ENCODE results near the gene SLFN12. TPM values are rescaled to one million over a fixed set of nuclear protein-coding genes. Genes with fewer than 3 reads are reported as not detected.

The SLFN12 gene
- total RNA-seq, 2 donors from 2014 or later = 10.4 to 25.3 TPM

DNA sequence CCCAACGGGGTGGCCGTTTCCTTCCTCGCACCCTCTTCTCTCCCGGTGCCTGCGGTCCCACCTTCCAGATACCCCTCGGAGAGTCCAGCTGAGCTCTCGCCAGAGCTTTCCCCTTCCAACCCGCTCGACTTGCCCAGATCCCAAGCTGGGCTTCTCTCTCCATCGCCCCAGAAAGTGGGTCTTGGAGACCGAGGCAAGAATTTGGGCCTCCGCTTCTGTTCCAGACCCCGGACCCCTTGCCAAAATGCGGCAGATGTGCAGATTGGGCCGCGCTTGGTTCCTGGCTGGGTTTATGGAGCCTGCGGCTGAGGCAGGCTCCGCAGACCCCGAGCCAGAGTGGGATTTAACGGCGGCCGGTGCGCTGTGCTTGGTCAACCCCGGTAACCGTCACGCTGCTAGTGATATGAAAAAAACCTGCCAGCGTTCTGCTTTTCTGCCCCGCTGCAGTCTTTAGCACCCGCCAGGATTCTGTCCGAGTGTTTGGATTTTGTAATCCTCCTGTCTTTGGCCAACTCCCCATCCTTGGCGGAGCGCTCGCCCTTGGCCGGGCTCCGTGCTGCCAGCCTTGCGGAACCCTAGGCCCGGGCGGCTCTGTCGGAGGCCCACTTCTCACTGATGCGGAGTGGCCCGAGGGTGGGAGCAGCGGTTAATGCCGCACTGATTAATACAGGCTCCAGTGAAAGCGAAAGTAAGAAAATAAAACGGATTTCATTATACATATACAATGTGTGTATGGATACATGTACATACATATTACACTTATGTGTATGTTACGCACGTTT is 58.1 kb downstream of the SLFN12 start:
- Histone ChIP-seq H3K36me3 (no peaks in the 10 kb centered on the region), H3K4me3 (peak overlapping the region; percentile 88), H3K27ac (peak overlapping the region; percentile 98 to 99), H3K27me3 (replicated peaks; ENCODE audit: insufficient read depth) (no peaks in the 10 kb centered on the region), H3K4me1 (ENCODE audit: control insufficient read depth in 1 of 2, low read depth in 2 of 2) (peaks cover 9 to 14% of the 10 kb centered on the region in 2 donors), H3K9me3 (no peaks in the 10 kb centered on the region)
- no peak for TF ChIP-seq CTCF (IDR thresholded peaks at IDR 0.05)
- peak; percentile 64 for ATAC-seq (ENCODE audit: insufficient number of reproducible peaks, low FRiP score, low read depth)
- DNase-seq (ENCODE audit: low spot score) = no peak

GRCh38 chr17:35373534-35373983 is 58.7 kb downstream of the SLFN12 start, which contains the start of gene SLFN11:
SLFN11 (minus strand) TSS chr17:35373621; CDS start chr17:35363807, 9,814 bp downstream.
- no peak for TF ChIP-seq CTCF (IDR thresholded peaks at IDR 0.05)
- peak within 1 kb of the TSS; percentile 88 for H3K4me3 ChIP-seq
- peaks cover 9 to 15% of the 10 kb centered on the region in 2 donors for H3K4me1 ChIP-seq (ENCODE audit: control insufficient read depth in 1 of 2, low read depth in 2 of 2)
- DNase-seq (ENCODE audit: low spot score) = peak; percentile 63
- H3K27ac ChIP-seq = peak within 1 kb of the TSS; percentile 98 to 99
- H3K27me3 ChIP-seq (replicated peaks; ENCODE audit: insufficient read depth) = no peaks in the 10 kb centered on the region
- no peaks in the 10 kb centered on the region for H3K36me3 ChIP-seq
- peak; percentile 92 for ATAC-seq (ENCODE audit: insufficient number of reproducible peaks, low FRiP score, low read depth)
- no peaks in the 10 kb centered on the region for H3K9me3 ChIP-seq

DNA sequence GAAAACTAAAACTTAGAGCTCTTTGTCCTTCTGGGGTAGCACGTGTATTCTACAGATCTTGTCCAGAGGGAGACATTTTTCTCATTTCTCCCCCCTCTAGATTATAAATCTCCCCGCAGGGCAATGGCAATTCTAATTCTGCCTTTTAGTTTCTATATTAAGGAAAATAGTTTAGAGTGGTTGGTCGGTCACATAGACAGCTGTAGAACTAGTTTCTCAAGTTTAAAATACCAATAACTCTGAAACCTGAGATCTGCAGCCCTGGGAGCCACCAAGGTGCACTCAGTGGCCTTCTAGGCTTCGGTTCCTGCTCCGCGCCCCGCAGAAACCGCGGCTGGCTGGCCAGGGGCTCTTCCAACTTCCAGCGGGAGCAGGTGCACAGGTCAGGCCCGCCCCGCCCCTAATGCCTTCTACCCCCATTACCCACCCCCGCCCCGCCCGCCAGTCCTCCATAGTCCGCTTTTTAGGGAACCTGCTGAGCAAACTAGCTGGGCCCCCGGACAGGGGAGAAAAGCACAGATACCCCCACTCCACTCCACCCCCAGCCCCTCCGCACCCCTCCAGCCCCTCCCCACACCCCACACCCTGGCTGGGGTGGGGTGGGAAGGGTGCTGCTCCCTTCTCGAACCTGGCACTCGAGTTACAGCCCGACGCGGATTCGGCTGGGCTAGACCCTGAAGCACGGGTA is 59.3 kb downstream of the SLFN12 start:
- DNase-seq (ENCODE audit: low spot score) (no peak), ATAC-seq (ENCODE audit: insufficient number of reproducible peaks, low FRiP score, low read depth) (no peak)
- Histone ChIP-seq H3K27me3 (replicated peaks; ENCODE audit: insufficient read depth) (no peaks in the 10 kb centered on the region), H3K27ac (peak overlapping the region; percentile 98 to 99), H3K9me3 (no peaks in the 10 kb centered on the region), H3K36me3 (no peaks in the 10 kb centered on the region), H3K4me3 (peak overlapping the region; percentile 88), H3K4me1 (ENCODE audit: control insufficient read depth in 1 of 2, low read depth in 2 of 2) (peaks cover 10 to 19% of the 10 kb centered on the region in 2 donors)
- no peak for TF ChIP-seq CTCF (IDR thresholded peaks at IDR 0.05)

- DNase-seq (ENCODE audit: low spot score) = no peak
- Histone ChIP-seq H3K36me3 (no peaks in the 10 kb centered on the region), H3K4me3 (peak overlapping the region; percentile 5), H3K4me1 (ENCODE audit: control insufficient read depth in 1 of 2, low read depth in 2 of 2) (peaks cover 15 to 19% of the 10 kb centered on the region in 2 donors), H3K27ac (no peak overlapping the region), H3K9me3 (no peaks in the 10 kb centered on the region), H3K27me3 (replicated peaks; ENCODE audit: insufficient read depth) (no peaks in the 10 kb centered on the region)
- ATAC-seq (ENCODE audit: insufficient number of reproducible peaks, low FRiP score, low read depth) = no peak
- no peak for TF ChIP-seq CTCF (IDR thresholded peaks at IDR 0.05)
Observed at GRCh38 chr17:35371934-35372333, 60.4 kb downstream of the SLFN12 start.
